DOHH2 (cell line): ENCODE data around the gene PCLO.
"Not testable (repeated sequence)": the region's sequence is repeated elsewhere in the genome, so short reads cannot be mapped to it uniquely, and the experiment has no call there.

ENCODE experiments used
- H3F3A ChIP-seq: fragments of 200-600 bp; sonication (generic), shearing (Covaris generic); 2 replicates; pipeline ENCODE4 v1.6.0; 2016; ENCODE audit warnings: antibody characterized with exemption, mild to moderate bottlenecking; ENCODE audit not compliant: control insufficient read depth, insufficient read depth
- H3K27ac ChIP-seq: fragments of 200-600 bp; sonication (generic); 2 replicates; pipeline ENCODE4 v1.5.1; 2014; ENCODE audit warnings: low read depth, mild to moderate bottlenecking, low read length, moderate library complexity
- H3K27me3 ChIP-seq: fragments of 200-600 bp; sonication (generic); 2 replicates; pipeline ENCODE4 v1.6.1; 2014; ENCODE audit warnings: mild to moderate bottlenecking, low read length, mixed read lengths; ENCODE audit not compliant: control insufficient read depth
- H3K36me3 ChIP-seq: fragments of 200-600 bp; sonication (generic); 2 replicates; pipeline ENCODE4 v1.6.1; 2014; ENCODE audit warnings: mild to moderate bottlenecking, low read length, moderate library complexity, mixed read lengths; ENCODE audit not compliant: control insufficient read depth
- H3K4me1 ChIP-seq: fragments of 200-600 bp; sonication (generic); 2 replicates; pipeline ENCODE4 v1.6.1; 2014; ENCODE audit warnings: mild to moderate bottlenecking, low read length, mixed read lengths; ENCODE audit not compliant: control insufficient read depth
- H3K4me2 ChIP-seq: fragments of 200-600 bp; sonication (generic); 2 replicates; pipeline ENCODE4 v1.6.0; 2014; ENCODE audit warnings: mild to moderate bottlenecking, low read length, moderate library complexity
- H3K4me3 ChIP-seq: fragments of 200-600 bp; sonication (generic); 2 replicates; pipeline ENCODE4 v1.5.1; 2014; ENCODE audit warnings: mild to moderate bottlenecking, low read length, mixed read lengths
- H3K79me2 ChIP-seq: fragments of 200-600 bp; sonication (generic); 2 replicates; pipeline ENCODE4 v1.6.1; 2014; ENCODE audit warnings: mild to moderate bottlenecking, low read length, mixed read lengths; ENCODE audit not compliant: control insufficient read depth
- H3K9me2 ChIP-seq: fragments of 200-600 bp; sonication (generic); replicated peaks from 2 replicates; pipeline ENCODE4 v1.6.1; 2014; ENCODE audit warnings: mild to moderate bottlenecking, low read length, mixed read lengths; ENCODE audit not compliant: control insufficient read depth
- H3K9me3 ChIP-seq: fragments of 200-600 bp; sonication (generic); 2 replicates; pipeline ENCODE4 v1.6.1; 2014; ENCODE audit warnings: antibody characterized with exemption, low read length, mixed read lengths; ENCODE audit not compliant: control insufficient read depth, insufficient read depth
- H4K20me1 ChIP-seq: fragments of 200-600 bp; sonication (generic); 2 replicates; pipeline ENCODE4 v1.6.0; 2014; ENCODE audit warnings: low read depth, mild to moderate bottlenecking, antibody characterized with exemption, low read length, moderate library complexity; ENCODE audit not compliant: control insufficient read depth, insufficient read depth
- CTCF ChIP-seq: fragments of 200-600 bp; sonication (generic); IDR thresholded peaks from one replicate; pipeline ENCODE4 v1.5.1; 2014; ENCODE audit warnings: antibody characterized with exemption, mild to moderate bottlenecking, low read depth, low read length; ENCODE audit not compliant: poor library complexity, severe bottlenecking
- EZH2phosphoT487 ChIP-seq: fragments of 200-600 bp; sonication (generic); IDR thresholded peaks from 2 replicates; pipeline ENCODE4 v1.6.1; 2017; ENCODE audit warnings: borderline replicate concordance, mild to moderate bottlenecking, antibody characterized with exemption, low read length, moderate library complexity, mixed read lengths

Gene PCLO

GRCh38 chr7:83036721-83037380, 125.8 kb downstream of the PCLO start:
- Histone ChIP-seq H3K27ac (no peak overlapping the region), H3K9me3 (no peaks in the 10 kb centered on the region), H3K9me2 (no peaks in the 10 kb centered on the region), H3K27me3 (no peaks in the 10 kb centered on the region), H3K4me1 (no peaks in the 10 kb centered on the region), H3F3A (no peaks in the 10 kb centered on the region), H3K4me2 (no peak overlapping the region), H3K79me2 (no peaks in the 10 kb centered on the region), H3K36me3 (no peaks in the 10 kb centered on the region), H4K20me1 (no peaks in the 10 kb centered on the region), H3K4me3 (no peak overlapping the region)
- TF ChIP-seq CTCF (no peak), EZH2phosphoT487 (no peak)

GRCh38 chr7:83036130-83036529, 126.6 kb downstream of the PCLO start:
- H3K4me1 ChIP-seq = no peaks in the 10 kb centered on the region
- no peaks in the 10 kb centered on the region for H3K27me3 ChIP-seq
- H3F3A ChIP-seq = no peaks in the 10 kb centered on the region
- H3K27ac ChIP-seq = no peak overlapping the region
- no peaks in the 10 kb centered on the region for H3K79me2 ChIP-seq
- no peak overlapping the region for H3K4me3 ChIP-seq
- H3K9me2 ChIP-seq = no peaks in the 10 kb centered on the region
- H3K36me3 ChIP-seq = no peaks in the 10 kb centered on the region
- no peaks in the 10 kb centered on the region for H3K9me3 ChIP-seq
- H3K4me2 ChIP-seq = no peak overlapping the region
- H4K20me1 ChIP-seq = no peaks in the 10 kb centered on the region
- TF ChIP-seq EZH2phosphoT487 (no peak), CTCF (no peak)

- H3K27me3 ChIP-seq = no peaks in the 10 kb centered on the region
- H3K4me1 ChIP-seq = no peaks in the 10 kb centered on the region
- H3F3A ChIP-seq = no peaks in the 10 kb centered on the region
- H3K4me3 ChIP-seq = no peak overlapping the region
- H3K4me2 ChIP-seq = no peak overlapping the region
- no peaks in the 10 kb centered on the region for H3K9me2 ChIP-seq
- no peaks in the 10 kb centered on the region for H4K20me1 ChIP-seq
- H3K79me2 ChIP-seq = no peaks in the 10 kb centered on the region
- no peaks in the 10 kb centered on the region for H3K36me3 ChIP-seq
- TF ChIP-seq EZH2phosphoT487 = no peak
- no peaks in the 10 kb centered on the region for H3K9me3 ChIP-seq
- no peak overlapping the region for H3K27ac ChIP-seq
Measured at GRCh38 chr7:83032195-83032594, 130.5 kb downstream of the PCLO start.

GRCh38 chr7:83023817-83024665, 138.6 kb downstream of the PCLO start:
- not testable (repeated sequence) for H3K27me3 ChIP-seq, H3K9me2 ChIP-seq, H3K79me2 ChIP-seq, H3F3A ChIP-seq, H3K4me1 ChIP-seq, H3K4me3 ChIP-seq, H4K20me1 ChIP-seq, H3K9me3 ChIP-seq, H3K27ac ChIP-seq, H3K4me2 ChIP-seq, H3K36me3 ChIP-seq
